NB4 (cell line): Measurements from ENCODE around the gene TM9SF3.

Experiments
- DNase-seq: peaks from one replicate; pipeline ENCODE4 v3.0.0; 2010; ENCODE audit warnings: low read depth
- H3K4me3 ChIP-seq: one replicate; pipeline ENCODE4 v1.5.1; 2011; ENCODE audit warnings: mild to moderate bottlenecking, low read depth, low read length, moderate library complexity
- CTCF ChIP-seq: IDR thresholded peaks from one replicate; pipeline ENCODE4 v1.5.1; 2012; ENCODE audit warnings: low read depth, low read length
- MAX ChIP-seq: IDR thresholded peaks from 2 replicates; pipeline ENCODE4 v1.6.1; 2011; ENCODE audit warnings: low read depth, low read length
- MYC ChIP-seq: IDR thresholded peaks from 2 replicates; pipeline ENCODE4 v1.6.1; 2011; ENCODE audit warnings: low read depth, low read length
- POLR2A ChIP-seq: IDR thresholded peaks from 2 replicates; pipeline ENCODE4 v1.6.1; 2011; ENCODE audit warnings: mild to moderate bottlenecking; ENCODE audit not compliant: insufficient read length; ENCODE audit errors: extremely low read depth

The TM9SF3 gene

GRCh38 chr10:96570983-96571964, 15.5 kb downstream of the TM9SF3 start:
- TF ChIP-seq MAX: no peak
- H3K4me3 ChIP-seq: no peak overlapping the region
- no peak for DNase-seq

- TF ChIP-seq MAX (no peak), MYC (no peak), CTCF (no peak), POLR2A (no peak)
- H3K4me3 ChIP-seq: no peak overlapping the region
Measured at GRCh38 chr10:96570511-96570910, 16.3 kb downstream of the TM9SF3 start.

GRCh38 chr10:96568402-96568801, 18.4 kb downstream of the TM9SF3 start:
- no peak for TF ChIP-seq POLR2A
- no peak for TF ChIP-seq MYC
- no peak for TF ChIP-seq CTCF
- no peak for TF ChIP-seq MAX
- H3K4me3 ChIP-seq: no peak overlapping the region
- no peak for DNase-seq

More at GRCh38 chr10:96570511-96570910, 16.3 kb downstream of the TM9SF3 start:
- no peak for DNase-seq

- DNase-seq: no peak
- TF ChIP-seq MAX: no peak
- TF ChIP-seq CTCF: no peak
- no peak for TF ChIP-seq MYC
- no peak for TF ChIP-seq POLR2A
- no peak overlapping the region for H3K4me3 ChIP-seq
Measured at GRCh38 chr10:96565774-96566173, 21.0 kb downstream of the TM9SF3 start.

- no peak overlapping the region for H3K4me3 ChIP-seq
- DNase-seq: no peak
- TF ChIP-seq MAX (no peak), CTCF (no peak), MYC (no peak), POLR2A (no peak)
Measured at GRCh38 chr10:96560966-96561887, 25.6 kb downstream of the TM9SF3 start.

GRCh38 chr10:96560489-96560888, 26.3 kb downstream of the TM9SF3 start:
- DNase-seq: no peak

More at GRCh38 chr10:96560489-96560888, 26.3 kb downstream of the TM9SF3 start:
- H3K4me3 ChIP-seq: no peak overlapping the region
- no peak for TF ChIP-seq MAX
- no peak for TF ChIP-seq MYC
- no peak for TF ChIP-seq CTCF
- TF ChIP-seq POLR2A: no peak
